KBM-7 (cell line): ENCODE measurements around the gene E2F4.

Experiments used
- DNase-seq: peaks from one replicate; pipeline ENCODE4 v3.0.0-alpha.2; 2015
- in situ Hi-C: fragments of 300-500 bp; cut with MboI; formaldehyde crosslinking; loops from 2 replicates; pipeline ENCODE4 v1.14.3; 2020; ENCODE audit warnings: low sequenced_read_pairs, low pct_unique_long_range_greater_than_20kb, mixed read lengths

Gene E2F4

GRCh38 chr16:67187175-67187890 is 4.6 kb upstream of the E2F4 start:
- no peak for DNase-seq
- in situ Hi-C loops = no loop called here

DNA sequence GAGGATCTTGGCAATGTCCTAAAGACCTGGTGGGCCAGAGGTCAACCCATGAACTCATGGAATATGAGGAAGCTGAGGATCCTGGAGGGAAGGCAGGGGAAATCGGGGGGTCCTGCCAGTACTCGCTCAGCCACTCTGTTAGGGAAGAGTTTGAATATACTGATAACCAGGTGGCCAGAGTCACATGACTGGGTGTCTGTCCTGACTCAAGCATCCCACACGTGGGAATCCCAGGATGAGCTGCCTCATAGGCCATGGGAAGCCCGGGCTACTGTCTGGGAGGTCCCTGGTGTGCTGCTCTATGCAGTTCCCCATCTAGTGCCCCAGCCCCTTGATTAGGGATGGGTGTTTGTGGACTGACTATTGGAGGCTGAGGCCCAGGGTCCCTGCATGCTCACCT is 3.6 kb upstream of the E2F4 start:
- no peak for DNase-seq
- in situ Hi-C loops = no loop called here

DNA sequence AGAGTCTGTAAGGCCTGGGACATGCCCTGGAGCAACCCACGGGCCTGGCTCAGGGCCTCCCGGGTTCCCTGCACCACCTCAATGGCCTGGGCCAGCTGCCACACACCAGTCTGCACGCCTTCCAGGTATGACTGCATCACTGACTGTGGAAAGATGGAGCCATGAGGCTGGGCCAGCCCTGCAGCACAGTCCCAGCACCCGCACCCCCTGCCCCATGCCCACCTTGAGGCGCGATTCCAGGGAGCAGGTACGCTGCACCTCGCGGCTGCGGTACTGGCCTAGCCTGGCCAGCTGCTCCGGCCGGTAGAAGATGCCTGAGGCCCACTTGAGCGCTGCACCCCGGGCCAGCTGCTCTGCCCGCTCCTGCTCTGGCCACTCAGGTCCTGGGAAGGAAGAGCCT is 3.2 kb upstream of the E2F4 start:
- no peak for DNase-seq
- in situ Hi-C loops = no loop called here

GRCh38 chr16:67190041-67190440 is 1.9 kb upstream of the E2F4 start, which contains the start of gene EXOC3L1:
Gene EXOC3L1, minus strand, starts transcription at chr16:67190136. Its CDS starts 460 bp downstream, at chr16:67189676.
- DNase-seq = no peak
- in situ Hi-C loops = no loop called here

GRCh38 chr16:67190448-67191399 is 1.2 kb upstream of the E2F4 start:
- DNase-seq = no peak
- in situ Hi-C loops = no loop called here

DNA sequence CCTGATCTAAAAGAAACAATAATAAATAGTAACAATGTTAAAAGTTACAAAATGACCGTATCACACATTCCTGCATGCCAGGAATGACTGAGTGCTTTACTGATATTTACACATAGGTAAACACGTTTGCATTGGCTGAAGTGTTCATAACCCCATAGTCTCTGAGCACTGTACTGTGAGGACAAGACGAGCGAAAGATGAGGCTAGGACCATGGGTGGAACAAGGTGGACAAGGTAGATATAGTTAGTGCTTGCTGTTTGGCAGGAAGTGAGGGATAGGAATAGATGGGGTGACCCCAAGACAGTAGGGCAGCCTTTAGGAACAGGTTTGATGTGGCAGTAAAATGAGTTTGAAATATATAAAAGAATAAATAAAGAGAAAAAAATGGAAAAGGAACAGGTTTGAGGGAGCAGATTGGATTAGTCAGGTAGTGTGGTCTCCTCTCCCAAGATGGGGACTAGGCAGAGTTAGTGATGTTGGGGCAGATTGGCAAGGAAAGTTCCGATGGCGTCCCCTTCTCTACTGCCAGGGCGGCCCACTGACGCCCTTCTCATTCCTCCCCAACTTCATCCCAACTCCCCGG is 452 bp upstream of the E2F4 start:
- no peak for DNase-seq
- in situ Hi-C loops = no loop called here

DNA sequence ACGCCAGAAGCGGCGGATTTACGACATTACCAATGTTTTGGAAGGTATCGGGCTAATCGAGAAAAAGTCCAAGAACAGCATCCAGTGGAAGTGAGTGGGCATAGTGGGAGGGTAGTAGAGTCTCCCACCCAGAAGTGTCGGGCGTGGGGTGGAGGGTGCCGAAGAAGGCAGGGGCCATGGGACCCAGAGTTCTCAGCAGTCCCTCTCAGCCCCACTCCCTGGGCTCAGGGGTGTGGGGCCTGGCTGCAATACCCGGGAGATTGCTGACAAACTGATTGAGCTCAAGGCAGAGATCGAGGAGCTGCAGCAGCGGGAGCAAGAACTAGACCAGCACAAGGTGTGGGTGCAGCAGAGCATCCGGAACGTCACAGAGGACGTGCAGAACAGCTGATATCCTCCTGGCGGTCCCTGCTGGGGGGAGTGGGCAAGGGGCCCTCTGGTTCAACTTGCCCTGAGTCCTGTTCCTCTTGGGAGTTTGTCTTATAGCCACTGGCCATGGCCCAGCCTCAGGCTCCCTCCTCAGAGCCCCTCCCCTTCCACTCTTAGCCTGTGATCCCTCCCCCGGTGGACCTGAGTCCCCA is 916 bp downstream of the E2F4 start:
- no peak for DNase-seq
- in situ Hi-C loops = no loop called here

DNA sequence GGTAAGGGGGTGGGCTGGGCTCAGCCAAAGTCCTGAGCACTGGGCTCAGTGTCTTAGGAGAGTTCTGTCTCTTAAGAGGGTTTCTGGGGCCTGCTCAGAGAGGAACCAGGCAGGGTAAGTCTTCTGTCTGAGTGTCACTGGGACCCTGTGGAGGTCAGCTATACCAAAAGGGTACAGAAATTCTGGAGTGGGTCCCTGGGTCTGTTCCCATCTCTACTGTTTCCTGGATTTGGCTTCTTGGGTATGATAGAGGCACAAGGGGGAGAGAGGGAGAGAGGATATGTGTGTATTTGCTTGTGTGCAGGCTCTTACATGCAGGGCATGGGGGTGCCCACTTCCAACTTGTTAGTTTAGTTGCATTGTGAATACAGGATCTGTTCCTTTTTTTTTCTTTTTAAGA is 1.6 kb downstream of the E2F4 start:
- in situ Hi-C loops = no loop called here
- DNase-seq = no peak

DNA sequence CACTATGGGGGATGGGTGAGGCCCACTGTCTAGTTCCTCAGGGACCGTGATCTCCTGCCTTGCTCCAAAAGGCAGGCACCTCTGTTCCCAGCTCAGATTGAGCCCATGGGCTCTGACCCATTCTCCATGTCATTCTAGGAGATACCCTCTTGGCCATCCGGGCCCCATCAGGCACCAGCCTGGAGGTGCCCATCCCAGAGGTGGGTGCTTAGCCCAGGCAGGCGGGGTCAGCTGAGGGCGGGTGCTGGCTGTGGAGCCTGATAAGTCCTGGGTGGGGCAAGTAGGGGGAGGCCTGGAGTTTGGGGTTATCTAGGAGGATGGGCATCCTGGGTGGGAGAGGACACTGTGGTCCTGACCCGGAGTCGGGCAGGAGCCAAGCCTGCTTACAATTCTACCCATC is 2.3 kb downstream of the E2F4 start:
- no peak for DNase-seq
- in situ Hi-C loops = no loop called here

GRCh38 chr16:67195676-67196075 is 3.7 kb downstream of the E2F4 start:
- no peak for DNase-seq
- in situ Hi-C loops = no loop called here

DNA sequence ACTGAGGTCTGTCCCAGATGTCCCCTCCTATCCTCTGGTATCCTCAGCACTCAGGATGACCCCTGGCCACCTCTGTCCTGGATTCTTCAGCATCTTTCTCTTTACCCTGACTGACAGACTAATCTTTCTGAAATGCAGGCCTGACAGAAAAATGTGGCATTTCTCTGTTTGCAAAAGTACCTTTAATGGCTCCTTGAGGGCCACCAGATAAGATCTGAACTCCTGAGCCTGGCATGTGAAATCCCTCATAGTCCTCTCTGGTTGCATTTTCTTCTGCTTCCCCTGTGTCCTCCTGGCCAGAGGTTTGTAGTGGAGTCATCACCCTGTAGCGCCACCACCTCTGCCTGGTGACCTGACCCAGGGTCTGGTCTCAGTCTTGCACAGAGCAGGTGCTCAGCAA is 4.9 kb downstream of the E2F4 start:
- in situ Hi-C loops = no loop called here
- DNase-seq = no peak

- DNase-seq = no peak
- in situ Hi-C loops = no loop called here
These were observed 5.7 kb downstream of the E2F4 start for GRCh38 chr16:67197704-67198103.

- peak; percentile 41 for DNase-seq
- in situ Hi-C loops = no loop called here
These were observed 6.3 kb downstream of the E2F4 start for GRCh38 chr16:67198238-67198734.

DNA sequence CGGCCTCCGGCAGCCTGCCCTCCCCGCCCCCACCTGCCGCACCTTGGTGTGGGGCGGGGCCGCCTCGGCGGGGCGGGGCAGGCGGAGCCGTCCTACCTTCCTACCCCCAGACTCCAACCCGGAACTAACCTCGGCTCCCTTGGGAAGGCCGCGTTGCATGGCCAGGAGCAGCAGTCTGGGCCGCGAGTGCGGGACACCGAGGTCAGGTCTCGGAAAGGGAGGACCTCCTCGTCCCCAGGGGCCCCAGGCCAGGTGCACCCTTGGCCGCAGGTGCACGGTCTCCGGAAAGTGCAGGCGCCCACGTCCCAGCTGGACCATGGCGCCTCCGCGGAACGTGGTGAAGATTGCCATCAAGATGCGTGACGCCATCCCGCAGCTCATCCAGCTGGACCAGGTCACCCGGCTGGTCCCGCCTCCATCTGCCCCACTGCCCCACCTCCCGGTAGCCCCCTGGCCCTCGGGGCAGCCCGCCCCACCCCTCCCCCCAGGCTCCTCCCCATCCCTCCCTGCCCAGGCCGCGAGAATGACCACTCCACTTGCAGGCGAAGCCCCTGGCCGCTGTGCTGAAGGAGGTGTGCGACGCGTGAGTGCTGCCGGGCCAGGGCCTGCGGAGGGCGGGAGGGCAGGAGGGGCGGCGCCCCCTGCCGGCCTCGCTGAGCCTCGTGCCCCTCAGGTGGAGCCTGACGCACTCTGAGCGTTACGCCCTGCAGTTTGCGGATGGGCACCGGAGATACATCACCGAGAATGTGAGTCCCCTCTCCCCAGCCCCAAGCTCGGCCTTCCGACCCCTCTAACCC is 7.3 kb downstream of the E2F4 start, which contains the start of gene ELMO3:
ELMO3 (plus strand) TSS at position 121 of the 797 bp plus-strand sequence; CDS start at position 317, 196 bp downstream.
- DNase-seq = no peak
- in situ Hi-C loops = no loop called here

GRCh38 chr16:67199808-67200198 is 7.8 kb downstream of the E2F4 start:
- no peak for DNase-seq

DNA sequence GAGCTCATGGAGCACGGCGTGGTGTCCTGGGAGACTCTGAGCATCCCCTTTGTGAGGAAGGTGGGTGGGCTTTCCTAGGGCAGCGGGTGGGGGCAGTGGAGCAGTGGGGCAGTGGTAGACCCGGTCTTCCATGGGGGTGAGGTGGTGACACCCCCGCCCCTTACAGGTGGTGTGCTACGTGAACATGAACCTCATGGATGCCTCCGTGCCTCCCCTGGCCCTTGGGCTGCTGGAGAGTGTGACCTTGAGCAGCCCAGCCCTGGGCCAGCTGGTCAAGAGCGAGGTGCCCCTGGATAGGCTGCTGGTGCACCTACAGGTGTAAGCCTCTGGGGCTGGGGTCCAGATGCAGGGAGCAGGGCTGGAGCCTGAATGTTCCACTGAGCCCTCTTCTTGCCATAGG is 8.5 kb downstream of the E2F4 start:
- in situ Hi-C loops = no loop called here
- DNase-seq = no peak

More at GRCh38 chr16:67199808-67200198, 7.8 kb downstream of the E2F4 start:
- in situ Hi-C loops = no loop called here

DNA sequence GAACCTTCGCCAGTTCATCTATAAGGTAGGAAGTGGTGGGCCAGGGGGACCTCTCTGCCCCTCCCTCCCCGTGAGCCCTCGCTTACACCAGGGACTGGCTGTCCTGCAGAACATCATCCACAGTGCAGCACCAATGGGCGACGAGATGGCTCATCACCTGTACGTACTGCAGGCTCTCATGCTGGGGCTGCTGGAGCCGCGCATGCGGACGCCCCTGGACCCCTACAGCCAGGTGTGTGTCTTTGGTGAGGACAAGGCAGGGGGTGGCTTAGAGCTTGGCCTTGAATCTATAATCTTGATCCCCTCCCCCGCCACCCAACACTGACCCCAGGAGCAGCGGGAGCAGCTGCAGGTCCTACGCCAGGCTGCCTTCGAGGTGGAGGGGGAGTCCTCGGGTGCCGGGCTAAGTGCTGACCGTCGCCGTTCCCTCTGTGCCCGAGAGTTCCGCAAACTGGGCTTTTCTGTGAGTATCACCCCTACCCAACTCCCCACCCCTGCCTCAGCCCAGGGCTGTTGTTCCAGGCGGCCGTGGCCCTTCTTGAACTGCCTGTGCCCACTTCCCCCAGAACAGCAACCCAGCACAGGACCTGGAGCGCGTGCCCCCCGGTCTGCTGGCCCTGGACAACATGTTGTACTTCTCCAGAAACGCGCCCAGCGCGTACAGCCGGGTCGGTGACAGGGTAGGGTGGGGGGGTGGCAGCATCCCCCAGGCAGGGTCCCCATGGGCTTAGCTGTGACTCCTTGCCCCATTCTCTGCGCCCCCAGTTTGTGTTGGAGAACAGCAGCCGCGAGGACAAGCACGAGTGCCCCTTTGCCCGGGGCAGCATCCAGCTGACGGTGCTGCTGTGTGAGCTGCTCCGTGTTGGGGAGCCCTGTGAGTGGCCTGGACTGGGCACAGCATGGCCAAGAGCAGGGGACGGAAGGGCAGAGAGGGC is 9.7 kb downstream of the E2F4 start:
- DNase-seq = no peak
- in situ Hi-C loops = no loop called here

- DNase-seq = no peak
- in situ Hi-C loops = no loop called here
These were observed 10.5 kb downstream of the E2F4 start for GRCh38 chr16:67202426-67202825.
